GM19351 (cell line): ENCODE data around the gene XCL2.
"Not testable (repeated sequence)": the region's sequence is repeated elsewhere in the genome, so short reads cannot be mapped to it uniquely, and the experiment has no call there.

ENCODE experiments used
- ATAC-seq: cut with Tn5 transposase; IDR thresholded peaks from one replicate; pipeline ENCODE4 v1.9.1; 2021; ENCODE audit warnings: mild to moderate bottlenecking, moderate library complexity; ENCODE audit not compliant: unreplicated experiment

The XCL2 gene

DNA sequence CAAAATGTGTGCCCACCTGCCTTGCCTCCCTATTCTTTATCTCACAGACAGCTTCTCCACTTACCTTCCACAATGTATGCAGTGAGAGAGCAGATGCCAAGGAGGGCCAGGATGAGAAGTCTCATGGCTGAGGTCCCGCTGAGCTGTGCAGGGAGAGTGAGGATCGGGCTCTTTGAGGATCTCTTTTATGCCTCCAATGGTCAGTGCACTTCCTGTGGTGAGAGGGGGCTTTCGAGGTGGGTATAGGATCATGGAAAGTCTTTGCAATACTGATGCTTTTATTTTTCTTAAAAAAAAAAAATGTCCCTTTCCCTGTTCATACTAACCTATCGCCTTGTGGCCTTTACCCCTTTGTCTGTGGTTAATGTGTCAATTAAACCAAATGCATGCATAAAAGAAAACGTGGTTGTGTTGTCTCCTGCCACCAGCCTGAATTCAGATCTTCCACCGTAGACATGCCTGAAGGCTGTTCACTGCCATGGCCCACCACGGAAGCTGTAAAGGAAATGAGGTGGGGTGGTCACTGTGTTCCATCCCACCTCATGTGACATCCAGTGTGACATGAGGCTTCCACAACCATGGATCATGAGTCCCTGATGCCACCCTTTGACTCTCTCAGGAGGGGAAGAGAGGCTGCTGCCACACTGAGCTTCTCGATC, at the start of gene XCL2:
Gene XCL2 (minus strand): TSS at position 158 of the 659 bp plus-strand sequence. CDS start 33 bp downstream, at position 125.
- not testable (repeated sequence) for ATAC-seq

DNA sequence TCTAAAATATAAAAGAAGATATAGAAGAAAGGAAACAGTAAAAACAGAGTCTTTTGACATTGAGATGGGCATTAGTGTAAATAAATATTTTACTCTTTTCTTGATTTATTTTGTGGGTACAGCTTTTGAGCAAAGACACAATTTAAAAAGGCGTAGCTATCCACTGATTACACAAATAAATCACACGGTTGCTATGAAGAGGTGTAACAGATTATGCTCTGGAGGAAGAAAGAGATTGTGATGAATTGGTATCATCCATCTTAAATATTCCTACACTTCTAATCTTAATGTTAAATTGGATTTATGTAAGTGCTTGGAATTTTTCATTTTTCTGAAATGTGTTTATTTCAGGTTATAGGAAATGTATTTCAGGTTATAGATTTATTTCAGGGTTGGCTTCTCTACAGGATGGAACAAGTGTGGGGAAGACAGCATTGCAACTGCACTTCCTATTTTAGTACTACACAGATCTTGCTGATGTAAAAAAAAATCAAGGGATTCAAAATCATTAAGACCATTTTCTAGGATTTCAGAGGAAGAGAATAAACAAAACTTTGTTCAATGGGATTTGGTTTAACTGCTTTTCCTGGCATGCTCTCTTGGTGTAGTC, 47.9 kb upstream of the XCL2 start:
- ATAC-seq, result no peak

DNA sequence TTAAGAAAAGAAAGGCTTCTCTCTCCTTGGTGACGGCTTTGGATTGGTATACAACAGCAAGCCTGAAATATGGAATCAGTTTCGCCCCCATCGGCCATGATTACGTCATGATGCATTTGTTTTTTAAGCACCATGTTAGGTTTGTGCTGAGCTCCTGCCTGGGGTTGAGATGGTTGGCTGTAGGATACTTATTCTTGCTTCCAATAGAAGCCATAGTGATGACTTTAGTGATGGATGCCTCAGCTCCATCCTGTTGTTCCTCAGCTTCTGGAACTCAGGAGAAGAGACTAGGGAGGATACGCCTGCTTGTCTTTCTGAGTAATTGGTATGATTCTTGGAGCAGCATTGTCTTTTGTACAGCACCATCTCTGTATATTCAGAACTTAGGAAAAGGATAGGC, 47.3 kb upstream of the XCL2 start:
- ATAC-seq, result no peak

DNA sequence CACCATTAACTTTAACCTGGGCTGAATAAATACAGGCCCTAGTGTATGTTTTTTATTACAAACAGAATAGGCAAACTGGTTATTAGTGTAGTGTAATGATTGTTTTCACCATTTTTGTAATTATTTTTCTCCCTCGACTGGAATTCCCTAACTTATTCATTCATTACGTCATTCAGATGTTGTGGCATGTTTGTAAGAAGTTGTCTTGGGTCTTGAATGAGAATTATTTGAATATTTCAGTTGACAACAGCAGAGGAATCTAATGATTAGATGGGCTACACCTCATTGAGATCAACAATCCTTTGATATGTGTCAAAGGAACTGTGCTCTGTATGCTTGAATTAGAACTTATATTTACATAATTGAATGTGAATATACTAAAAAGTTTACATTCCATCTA, 45.4 kb upstream of the XCL2 start:
- no peak for ATAC-seq

DNA sequence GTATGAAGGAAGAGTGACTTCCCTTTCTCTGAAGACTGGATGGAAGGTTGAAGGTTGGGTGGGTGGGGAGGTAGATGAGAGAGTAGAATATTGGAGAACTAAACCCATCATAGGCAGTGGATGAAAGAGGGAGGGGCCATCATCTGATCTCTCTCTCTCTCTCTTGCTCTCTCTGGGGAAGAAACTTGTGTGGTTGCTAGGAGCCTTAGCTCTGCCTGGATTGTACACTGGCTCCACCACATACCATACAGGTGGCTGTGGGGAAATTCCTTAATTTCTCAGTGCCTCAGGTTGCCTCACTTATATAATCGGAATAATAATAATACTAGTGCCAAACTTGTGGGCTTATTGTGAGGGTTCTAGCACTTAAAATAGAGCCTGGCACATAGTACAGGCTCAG, 42.1 kb upstream of the XCL2 start:
- no peak for ATAC-seq

- no peak for ATAC-seq
These were observed 41.4 kb upstream of the XCL2 start for GRCh38 chr1:168585191-168585590.

DNA sequence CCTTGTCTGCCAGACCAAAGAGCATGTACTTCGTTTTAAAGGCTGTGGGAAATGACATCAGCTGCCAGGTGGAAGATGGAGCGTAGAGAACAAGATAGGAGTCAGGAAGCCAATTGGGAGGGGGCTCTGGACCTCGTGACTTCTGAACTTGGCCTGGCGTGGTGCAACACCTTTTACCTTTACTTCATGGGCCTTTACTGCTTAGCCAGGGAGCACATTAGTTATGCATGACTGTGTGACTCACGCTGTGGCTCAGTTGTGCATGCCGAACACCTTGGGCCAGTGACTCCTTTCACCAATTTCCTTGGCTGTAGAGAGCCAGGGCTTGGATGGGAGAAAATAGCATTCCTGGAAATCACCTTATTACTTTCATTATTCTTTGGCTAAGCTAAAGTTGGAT, 39.8 kb upstream of the XCL2 start:
- no peak for ATAC-seq

DNA sequence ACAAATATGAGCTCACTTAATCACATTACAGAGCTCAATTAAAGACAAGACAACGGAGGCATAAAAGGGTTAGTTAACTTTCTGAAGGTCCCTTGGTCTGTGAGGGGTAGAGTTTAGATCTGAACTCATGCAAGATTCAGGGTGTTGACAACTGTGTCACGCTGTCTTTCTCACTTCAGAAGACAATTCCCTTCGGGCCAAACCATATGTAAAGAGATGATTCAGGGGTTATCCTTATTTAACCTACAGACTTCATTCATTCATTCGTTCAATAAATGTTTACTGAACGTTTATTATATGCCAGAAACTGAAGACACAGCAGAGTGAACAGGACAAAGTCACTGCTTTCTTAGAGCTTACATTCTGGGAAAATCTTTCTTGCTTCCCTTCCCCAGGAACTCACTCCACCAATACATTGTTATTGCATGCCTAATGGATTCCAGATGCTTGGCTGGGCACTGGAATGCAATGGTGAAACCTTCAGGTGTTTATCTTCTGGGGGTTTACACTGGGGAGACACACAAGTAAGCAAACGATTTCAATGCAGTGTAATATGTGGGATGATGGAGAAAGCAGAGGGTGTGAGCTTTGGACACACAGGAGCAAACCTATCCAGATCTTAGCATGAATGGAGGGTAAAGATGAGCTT, 39.0 kb upstream of the XCL2 start:
- no peak for ATAC-seq

- no peak for ATAC-seq
These were observed 38.2 kb upstream of the XCL2 start for GRCh38 chr1:168581817-168582572.

GRCh38 chr1:168580991-168581390, 37.2 kb upstream of the XCL2 start:
- ATAC-seq, result not testable (repeated sequence)

GRCh38 chr1:168580290-168580689, 36.5 kb upstream of the XCL2 start:
- ATAC-seq, result not testable (repeated sequence)

- not testable (repeated sequence) for ATAC-seq
These were observed 34.9 kb upstream of the XCL2 start for GRCh38 chr1:168578531-168579185.

- not testable (repeated sequence) for ATAC-seq
These were observed 32.5 kb upstream of the XCL2 start, which contains the start of gene XCL1 for GRCh38 chr1:168576245-168576688. Gene XCL1 (plus strand): TSS chr1:168576605. CDS start chr1:168576638, 33 bp downstream.

DNA sequence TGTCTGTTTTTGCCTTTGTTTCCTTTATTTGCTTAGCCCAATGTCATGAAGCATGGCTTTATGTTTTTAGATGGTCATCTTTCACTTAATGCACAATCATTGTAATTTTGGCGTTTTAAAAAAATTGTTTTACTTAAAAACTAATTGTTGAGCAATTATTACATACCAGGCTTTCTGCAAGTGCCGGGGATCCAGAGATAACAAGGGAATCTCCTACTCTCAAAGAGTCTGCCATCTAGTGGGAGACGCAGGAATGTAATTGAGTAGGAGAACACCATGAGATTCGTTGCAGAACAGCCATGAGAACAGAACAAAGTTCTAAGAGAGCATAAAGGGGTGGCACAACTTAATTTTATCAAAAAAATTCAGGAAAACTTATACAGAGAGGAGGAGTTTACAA, 30.4 kb upstream of the XCL2 start:
- not testable (repeated sequence) for ATAC-seq

GRCh38 chr1:168572633-168573032, 28.8 kb upstream of the XCL2 start:
- no peak for ATAC-seq

DNA sequence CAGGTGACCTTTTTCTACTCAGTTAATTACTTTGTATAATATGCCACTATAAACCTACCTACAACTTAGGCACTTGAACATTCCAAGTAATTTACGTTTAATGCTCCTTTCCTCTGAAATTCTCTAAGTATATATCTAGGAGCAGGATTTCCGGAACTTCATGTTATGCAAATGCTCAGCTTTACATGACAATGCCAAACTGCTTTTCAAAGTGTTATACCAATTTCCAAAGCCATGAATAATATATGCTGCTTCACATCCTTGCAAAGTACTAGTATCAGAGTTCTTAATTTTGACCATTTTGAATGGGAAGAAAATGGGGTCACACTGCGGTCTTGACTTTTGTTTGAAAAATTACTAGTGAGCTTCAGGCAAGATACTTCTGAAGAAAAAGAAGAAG, 26.9 kb upstream of the XCL2 start:
- ATAC-seq, result no peak

DNA sequence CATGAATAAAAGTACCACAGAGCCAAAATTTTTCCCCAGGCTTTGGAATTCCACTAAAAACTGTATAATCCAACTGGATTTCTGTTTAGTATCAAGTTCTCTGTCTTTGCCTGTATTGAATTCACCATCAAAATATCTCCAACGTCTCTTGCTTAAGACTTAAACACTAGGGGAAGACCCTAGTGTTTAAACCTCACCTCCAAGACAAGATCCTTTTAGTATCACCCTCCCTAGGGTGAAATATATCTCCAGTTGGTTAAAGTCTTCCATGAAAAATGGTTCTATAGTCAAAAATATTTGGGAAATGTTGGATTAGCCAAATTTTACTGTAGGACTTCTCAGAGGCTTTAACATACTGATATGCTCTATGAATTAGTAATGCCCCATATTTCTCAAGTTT, 24.5 kb upstream of the XCL2 start:
- no peak for ATAC-seq

DNA sequence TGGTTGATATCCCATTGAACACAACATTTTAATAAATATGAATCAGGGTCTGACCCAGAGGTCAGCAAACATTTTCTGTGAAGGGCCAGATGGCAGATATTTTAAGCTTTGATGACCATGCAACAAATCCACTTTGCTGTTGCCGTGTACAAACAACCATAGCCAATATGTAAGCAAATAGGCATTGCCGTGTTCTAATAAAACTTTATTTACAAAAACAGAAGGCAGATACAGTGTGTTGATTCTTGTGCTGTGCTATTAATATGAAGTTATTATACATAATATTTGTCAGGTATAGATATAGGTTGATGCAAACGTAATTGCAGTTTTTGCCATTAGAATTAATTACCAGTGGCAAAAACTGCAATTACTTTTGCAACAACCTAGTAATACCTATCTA, 23.8 kb upstream of the XCL2 start:
- no peak for ATAC-seq

DNA sequence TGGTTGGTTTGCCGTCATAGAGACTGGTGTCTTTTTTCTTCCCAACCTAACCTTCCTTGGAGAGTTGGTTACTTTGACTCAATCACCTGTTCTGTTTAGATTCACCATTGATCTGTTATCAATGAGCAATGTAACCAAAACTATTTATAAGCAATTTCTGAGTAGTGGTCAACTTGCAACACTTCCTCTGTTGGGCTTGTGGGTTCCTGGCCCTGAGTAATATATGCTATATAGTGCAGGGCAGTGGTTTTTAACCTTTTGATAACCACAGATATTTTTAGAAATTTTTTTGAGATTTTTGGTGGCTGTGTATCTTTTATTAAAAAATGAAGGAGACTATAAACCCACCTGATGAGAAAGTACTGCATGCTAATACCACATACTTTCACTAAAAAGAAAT, 23.2 kb upstream of the XCL2 start:
- ATAC-seq, result no peak

DNA sequence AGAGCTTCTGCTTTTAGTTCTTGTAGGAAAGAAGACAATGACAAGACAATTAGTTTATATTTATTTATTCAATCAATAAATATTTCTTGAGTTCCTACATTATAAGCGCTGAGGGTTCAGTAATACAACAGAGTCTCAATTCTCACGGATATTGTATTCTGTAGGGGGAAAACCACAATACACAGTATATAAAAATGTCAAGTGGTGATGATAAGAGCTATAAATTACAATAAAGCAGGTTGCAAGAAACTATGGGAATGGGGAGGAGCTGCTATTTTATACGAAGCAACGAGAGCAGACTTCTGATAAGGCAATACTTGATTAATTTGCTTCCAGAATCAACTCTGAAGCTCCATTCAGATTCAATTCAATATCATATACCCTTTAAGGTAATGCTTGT, 22.0 kb upstream of the XCL2 start:
- no peak for ATAC-seq

DNA sequence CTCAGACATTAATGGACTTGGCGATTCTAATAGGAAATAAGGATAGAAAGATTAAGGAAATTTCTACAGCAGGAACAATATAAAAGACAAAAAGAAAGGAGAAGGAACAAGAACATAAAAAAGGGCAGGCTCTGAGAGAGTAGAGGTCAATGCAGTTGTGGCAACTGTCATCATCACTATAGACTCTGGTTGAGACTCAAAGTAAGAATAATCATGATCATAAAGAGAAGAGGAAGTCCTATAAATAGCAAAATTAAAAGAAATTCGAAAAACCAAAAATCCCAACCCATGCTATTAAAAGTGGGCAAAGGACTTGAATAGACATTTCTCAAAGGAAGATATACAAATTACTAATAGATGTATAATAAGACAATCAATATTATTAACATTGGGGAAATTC, 18.2 kb upstream of the XCL2 start:
- ATAC-seq, result no peak
